Progenitor cell of endocrine pancreas (in vitro differentiated cells): ENCODE results near the gene MTHFD1L. TPM values are rescaled to one million over a fixed set of nuclear protein-coding genes. Genes with fewer than 3 reads are reported as not detected.

Source experiments
- DNase-seq: peaks from one replicate; pipeline ENCODE4 v3.0.0; 2021; ENCODE audit warnings: low spot score; ENCODE audit not compliant: unreplicated experiment
- H3K27ac Mint-ChIP-seq: 2 replicates; pipeline ENCODE4 v1.8.0; 2021; ENCODE audit warnings: mild to moderate bottlenecking, moderate library complexity, mixed read lengths
- H3K27me3 Mint-ChIP-seq: 2 replicates; pipeline ENCODE4 v1.8.0; 2021; ENCODE audit warnings: mixed read lengths
- H3K36me3 Mint-ChIP-seq: 2 replicates; pipeline ENCODE4 v1.8.0; 2022; ENCODE audit warnings: mixed read lengths; ENCODE audit not compliant: insufficient read depth
- H3K4me1 Mint-ChIP-seq: 2 replicates; pipeline ENCODE4 v1.8.0; 2021; ENCODE audit warnings: low read depth, mixed read lengths
- H3K4me3 Mint-ChIP-seq: 2 replicates; pipeline ENCODE4 v1.8.0; 2021; ENCODE audit warnings: low read depth, mild to moderate bottlenecking, moderate library complexity, mixed read lengths
- H3K9me3 Mint-ChIP-seq: 2 replicates; pipeline ENCODE4 v1.8.0; 2021; ENCODE audit warnings: low read depth, mixed read lengths
- total RNA-seq: library from RNA; stranded (reverse); gene quantifications from 2 replicates; pipeline ENCODE4 v1.2.1, GENCODE V29; 2021
- TF ChIP-seq, protein P1 (sequence below): fragments of 200-600 bp; sonication (generic); IDR thresholded peaks from one replicate; pipeline ENCODE4 v1.5.0; 2021; ENCODE audit warnings: antibody characterized with exemption, mild to moderate bottlenecking; ENCODE audit not compliant: unreplicated experiment

MTHFD1L gene
- total RNA-seq, 1 donor from 2014 or later = 37.4 TPM

DNA sequence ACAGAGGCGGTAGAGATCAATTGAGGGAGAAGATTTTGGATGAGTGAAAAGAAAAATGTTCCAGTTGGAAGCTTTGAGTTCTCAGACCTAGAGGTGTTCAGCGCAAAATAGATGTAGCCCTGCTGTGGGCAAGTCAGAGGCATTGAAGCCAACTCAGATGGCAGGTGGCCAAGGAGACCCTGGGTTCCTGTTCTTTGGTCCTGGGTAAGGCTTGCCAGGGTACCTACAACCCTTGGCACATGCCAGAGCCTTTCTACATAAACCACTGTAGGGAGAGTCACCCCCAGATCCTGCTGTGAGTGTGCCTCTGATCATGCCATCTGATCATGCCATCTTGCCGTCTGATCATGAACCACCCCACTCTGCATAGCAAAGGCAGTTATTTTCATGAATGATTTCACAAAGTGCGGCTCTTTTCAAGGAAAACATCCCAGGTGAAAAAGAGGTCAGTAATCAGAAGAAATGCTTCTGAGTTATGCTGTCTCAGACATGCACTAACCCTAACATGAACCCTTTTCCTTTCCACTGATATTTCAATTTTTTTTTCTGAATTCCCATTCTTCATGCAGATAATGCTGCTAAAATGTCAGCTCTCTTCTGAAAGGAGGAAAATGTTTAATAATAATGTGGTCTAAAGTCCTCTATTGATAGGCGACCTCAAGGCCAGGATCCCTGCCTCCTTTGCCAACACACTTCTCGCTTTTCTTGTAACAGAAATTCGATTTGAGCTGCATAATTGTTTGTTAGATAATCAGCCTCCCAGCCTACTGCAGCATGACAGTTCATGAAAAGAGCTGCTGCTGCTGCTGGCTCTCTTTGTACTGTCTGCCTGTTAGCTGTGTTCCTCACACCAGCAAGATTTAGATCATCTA lies 153.6 kb downstream of the MTHFD1L start:
- Mint-ChIP-seq H3K4me3 (no peak overlapping the region), H3K27ac (no peak overlapping the region), H3K36me3 (peaks cover 11% of the 10 kb centered on the region), H3K27me3 (no peaks in the 10 kb centered on the region), H3K9me3 (no peaks in the 10 kb centered on the region), H3K4me1 (no peaks in the 10 kb centered on the region)
- TF ChIP-seq, protein P1, sequence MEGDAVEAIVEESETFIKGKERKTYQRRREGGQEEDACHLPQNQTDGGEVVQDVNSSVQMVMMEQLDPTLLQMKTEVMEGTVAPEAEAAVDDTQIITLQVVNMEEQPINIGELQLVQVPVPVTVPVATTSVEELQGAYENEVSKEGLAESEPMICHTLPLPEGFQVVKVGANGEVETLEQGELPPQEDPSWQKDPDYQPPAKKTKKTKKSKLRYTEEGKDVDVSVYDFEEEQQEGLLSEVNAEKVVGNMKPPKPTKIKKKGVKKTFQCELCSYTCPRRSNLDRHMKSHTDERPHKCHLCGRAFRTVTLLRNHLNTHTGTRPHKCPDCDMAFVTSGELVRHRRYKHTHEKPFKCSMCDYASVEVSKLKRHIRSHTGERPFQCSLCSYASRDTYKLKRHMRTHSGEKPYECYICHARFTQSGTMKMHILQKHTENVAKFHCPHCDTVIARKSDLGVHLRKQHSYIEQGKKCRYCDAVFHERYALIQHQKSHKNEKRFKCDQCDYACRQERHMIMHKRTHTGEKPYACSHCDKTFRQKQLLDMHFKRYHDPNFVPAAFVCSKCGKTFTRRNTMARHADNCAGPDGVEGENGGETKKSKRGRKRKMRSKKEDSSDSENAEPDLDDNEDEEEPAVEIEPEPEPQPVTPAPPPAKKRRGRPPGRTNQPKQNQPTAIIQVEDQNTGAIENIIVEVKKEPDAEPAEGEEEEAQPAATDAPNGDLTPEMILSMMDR = no peak
- DNase-seq = no peak

DNA sequence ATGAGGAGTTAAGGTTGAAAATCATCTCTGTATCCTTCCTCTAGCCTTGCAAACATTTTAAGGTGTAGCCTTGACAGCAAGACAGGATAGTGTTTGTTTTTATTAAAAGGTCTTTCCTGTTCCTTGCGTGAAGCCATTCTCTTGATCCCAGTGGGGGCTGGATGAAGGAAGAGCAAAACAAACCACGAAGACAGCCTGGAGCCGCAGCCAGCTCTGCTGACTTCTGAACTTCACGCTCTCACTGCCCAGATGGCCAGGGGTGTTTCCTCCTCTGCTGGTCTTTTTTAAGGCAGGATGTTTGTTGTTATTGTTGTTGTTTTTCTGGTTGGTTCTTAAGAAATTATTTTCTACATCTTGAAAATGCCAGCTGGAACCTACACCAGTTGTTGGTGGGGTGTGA lies 156.4 kb downstream of the MTHFD1L start:
- H3K4me3 Mint-ChIP-seq = no peak overlapping the region
- no peak overlapping the region for H3K27ac Mint-ChIP-seq
- H3K9me3 Mint-ChIP-seq = no peaks in the 10 kb centered on the region
- no peaks in the 10 kb centered on the region for H3K27me3 Mint-ChIP-seq
- no peak for DNase-seq
- no peaks in the 10 kb centered on the region for H3K4me1 Mint-ChIP-seq
- TF ChIP-seq, protein P1 = no peak
- H3K36me3 Mint-ChIP-seq = peaks cover 8% of the 10 kb centered on the region

DNA sequence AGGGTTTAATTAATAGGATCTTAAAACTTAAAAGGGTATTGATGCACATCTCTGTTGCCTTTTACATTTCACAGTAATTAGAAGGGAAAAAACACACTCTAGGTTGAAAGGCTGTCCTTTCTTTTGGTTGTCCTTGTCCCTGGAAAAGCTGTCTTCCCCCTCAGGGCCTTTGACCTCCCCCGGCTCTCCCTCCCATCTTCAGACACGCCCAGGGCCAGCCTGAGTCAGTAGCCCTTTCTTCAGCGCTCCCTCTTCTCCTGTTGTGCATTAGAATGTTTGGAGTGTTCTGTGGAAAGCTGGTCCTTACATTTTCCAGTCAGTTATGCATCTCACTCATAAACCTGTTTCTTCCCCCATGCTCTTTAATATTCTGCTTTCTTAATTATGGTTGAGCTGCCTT lies 157.0 kb downstream of the MTHFD1L start:
- H3K27ac Mint-ChIP-seq = no peak overlapping the region
- peaks cover under 1% of the 10 kb centered on the region for H3K4me1 Mint-ChIP-seq
- H3K9me3 Mint-ChIP-seq = no peaks in the 10 kb centered on the region
- DNase-seq = no peak
- no peaks in the 10 kb centered on the region for H3K27me3 Mint-ChIP-seq
- H3K4me3 Mint-ChIP-seq = no peak overlapping the region
- peaks cover 10% of the 10 kb centered on the region for H3K36me3 Mint-ChIP-seq
- TF ChIP-seq, protein P1 = no peak

DNA sequence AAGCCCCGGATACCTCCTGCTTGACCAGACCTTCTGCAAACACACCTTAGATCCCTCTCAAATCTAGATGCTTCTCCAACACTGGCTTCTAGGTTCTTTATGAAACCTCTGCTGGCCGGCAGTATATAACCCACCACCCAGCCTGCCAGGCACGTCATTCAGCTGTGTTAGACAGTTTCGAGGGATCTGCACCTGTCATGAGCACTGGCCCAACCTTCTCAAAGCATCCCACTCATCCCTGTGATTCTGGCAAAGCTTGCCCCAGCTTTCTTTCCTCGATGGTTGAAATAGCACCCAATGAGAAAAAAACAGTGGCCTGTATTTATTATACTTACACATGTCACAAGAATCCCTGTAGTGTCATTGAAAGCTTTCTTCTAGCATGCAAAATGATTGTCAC lies 157.8 kb downstream of the MTHFD1L start:
- no peak overlapping the region for H3K27ac Mint-ChIP-seq

GRCh38 chr6:151024597-151024996 lies 159.1 kb downstream of the MTHFD1L start:
- DNase-seq = no peak
- peaks cover 3% of the 10 kb centered on the region for H3K4me1 Mint-ChIP-seq
- H3K27ac Mint-ChIP-seq = no peak overlapping the region
- TF ChIP-seq, protein P1 = no peak
- peaks cover 19% of the 10 kb centered on the region for H3K36me3 Mint-ChIP-seq
- H3K9me3 Mint-ChIP-seq = peaks cover 4% of the 10 kb centered on the region
- no peak overlapping the region for H3K4me3 Mint-ChIP-seq
- no peaks in the 10 kb centered on the region for H3K27me3 Mint-ChIP-seq

More for the DNA sequence above, 157.8 kb downstream of the MTHFD1L start:
- Mint-ChIP-seq H3K4me1 (peaks cover 3% of the 10 kb centered on the region), H3K9me3 (peaks cover 2% of the 10 kb centered on the region), H3K4me3 (no peak overlapping the region), H3K36me3 (peaks cover 16% of the 10 kb centered on the region), H3K27me3 (no peaks in the 10 kb centered on the region)
- no peak for DNase-seq
- TF ChIP-seq, protein P1 = no peak
